Effector CD8-positive, alpha-beta T cell (primary cell): ENCODE measurements around the gene PALLD.
"Not testable (repeated sequence)": the region's sequence is repeated elsewhere in the genome, so short reads cannot be mapped to it uniquely, and the experiment has no call there.

Experiments
- DNase-seq: peaks from one replicate; lab custom pipeline; 2025; lab: John Stamatoyannopoulos, UW

The PALLD gene

GRCh38 chr4:168677063-168677462, 180.2 kb downstream of the PALLD start:
- DNase-seq = no peak

GRCh38 chr4:168677879-168678278, 181.0 kb downstream of the PALLD start:
- no peak for DNase-seq

GRCh38 chr4:168678751-168679366, 182.0 kb downstream of the PALLD start:
- no peak for DNase-seq

DNA sequence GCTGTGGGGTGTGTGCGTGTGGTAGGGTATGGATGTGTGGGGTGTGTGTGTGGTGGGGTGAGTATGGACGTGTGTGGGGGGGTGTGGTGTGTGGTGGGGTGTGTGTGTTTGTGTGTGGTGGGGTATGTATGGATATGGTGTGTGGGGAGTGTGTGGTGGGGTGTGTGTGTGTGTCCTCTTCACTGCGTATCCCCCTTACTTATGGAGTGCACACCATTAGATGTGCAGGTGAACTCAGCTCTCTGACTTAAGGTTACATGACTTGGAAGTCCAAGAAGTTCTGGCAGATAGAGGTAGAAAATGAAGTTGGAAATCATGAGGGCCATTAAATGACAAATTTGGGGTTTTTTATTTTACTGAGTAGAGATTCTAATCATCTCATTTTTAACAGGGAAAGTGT, 182.5 kb downstream of the PALLD start:
- DNase-seq = no peak

GRCh38 chr4:168679819-168680218, 183.0 kb downstream of the PALLD start:
- no peak for DNase-seq

GRCh38 chr4:168682898-168683500, 186.1 kb downstream of the PALLD start:
- DNase-seq = no peak

DNA sequence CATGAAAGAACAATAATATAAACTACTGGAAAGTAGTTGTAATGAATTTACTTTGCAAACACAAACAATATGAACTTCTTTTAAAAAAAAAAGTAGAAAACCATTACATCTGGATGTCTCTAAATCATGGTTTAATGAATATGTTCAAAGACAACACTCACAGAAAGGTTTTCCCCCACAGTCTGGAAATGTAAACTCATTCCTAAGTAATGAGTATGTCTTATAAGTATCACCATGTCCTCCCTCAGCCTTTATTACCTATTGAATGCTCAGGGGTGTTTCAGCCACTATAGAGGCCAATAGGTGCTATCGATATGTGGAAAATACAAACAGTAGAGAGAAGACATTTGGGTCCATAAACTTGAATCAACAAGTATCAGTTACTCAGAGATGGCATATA, 186.7 kb downstream of the PALLD start:
- DNase-seq = no peak

- no peak for DNase-seq
Measured at GRCh38 chr4:168685136-168685809, 188.4 kb downstream of the PALLD start.

DNA sequence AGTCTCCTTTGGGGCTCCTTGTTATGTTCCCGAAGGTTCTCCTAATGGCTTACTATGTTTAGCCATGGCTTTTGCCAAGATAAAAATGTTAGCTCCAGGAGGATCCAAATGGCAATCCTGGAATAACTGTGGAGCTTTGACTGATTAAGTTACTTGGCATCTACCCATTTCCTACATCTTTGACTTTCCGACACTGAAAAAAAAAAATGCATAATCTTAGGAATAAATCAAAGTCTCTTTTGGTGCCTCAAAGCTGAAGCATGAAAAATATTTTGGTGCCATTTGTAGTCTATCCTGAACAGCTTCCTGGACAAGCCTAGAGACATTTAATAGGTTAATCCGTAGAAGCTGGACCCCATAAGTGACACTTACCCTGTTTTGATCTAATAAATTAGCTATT, 191.7 kb downstream of the PALLD start:
- DNase-seq = no peak

DNA sequence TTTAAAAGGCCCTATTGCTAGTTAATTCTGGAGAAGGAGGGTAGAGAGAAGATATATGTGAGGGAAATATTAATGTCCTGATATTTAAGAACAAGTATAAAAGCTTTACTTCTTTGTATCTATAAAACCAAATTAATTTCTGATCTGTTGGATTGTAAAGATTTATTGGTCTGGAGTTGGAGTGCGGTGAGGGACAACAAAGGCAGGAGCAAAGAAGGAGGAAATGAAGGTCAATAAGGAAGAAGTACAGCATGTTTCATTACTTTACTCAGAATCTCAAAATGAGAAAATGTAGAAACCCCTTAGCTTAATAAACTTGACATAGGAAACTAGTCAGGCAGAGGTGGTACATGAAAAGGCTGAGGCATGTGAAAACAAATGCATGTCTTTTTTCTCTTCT, 192.9 kb downstream of the PALLD start:
- no peak for DNase-seq

- no peak for DNase-seq
Measured at GRCh38 chr4:168690199-168690598, 193.3 kb downstream of the PALLD start.

GRCh38 chr4:168691631-168692369, 194.9 kb downstream of the PALLD start:
- no peak for DNase-seq

GRCh38 chr4:168693750-168694490, 197.1 kb downstream of the PALLD start:
- DNase-seq = no peak

DNA sequence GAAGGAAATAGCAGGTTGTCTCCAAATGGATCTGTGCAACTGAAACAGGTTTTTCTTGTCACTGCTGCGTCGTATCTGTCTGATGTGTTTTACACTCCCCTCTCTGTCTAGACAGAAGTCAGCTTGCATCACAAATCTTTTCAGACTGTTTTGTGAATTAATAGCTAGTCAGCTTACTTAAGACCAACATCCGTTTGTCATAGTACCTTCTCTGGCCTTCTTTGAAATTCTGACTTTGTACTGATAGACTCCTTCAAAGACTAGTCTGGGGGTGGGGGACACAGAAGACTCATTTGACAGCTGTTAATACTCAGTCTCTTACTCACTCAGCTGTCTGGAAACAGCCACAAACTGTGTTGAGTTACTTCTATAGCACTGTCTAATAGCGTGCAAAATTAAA, 197.8 kb downstream of the PALLD start:
- DNase-seq = no peak

GRCh38 chr4:168695288-168695687, 198.4 kb downstream of the PALLD start:
- no peak for DNase-seq

- no peak for DNase-seq
Measured at GRCh38 chr4:168696280-168696679, 199.4 kb downstream of the PALLD start.

DNA sequence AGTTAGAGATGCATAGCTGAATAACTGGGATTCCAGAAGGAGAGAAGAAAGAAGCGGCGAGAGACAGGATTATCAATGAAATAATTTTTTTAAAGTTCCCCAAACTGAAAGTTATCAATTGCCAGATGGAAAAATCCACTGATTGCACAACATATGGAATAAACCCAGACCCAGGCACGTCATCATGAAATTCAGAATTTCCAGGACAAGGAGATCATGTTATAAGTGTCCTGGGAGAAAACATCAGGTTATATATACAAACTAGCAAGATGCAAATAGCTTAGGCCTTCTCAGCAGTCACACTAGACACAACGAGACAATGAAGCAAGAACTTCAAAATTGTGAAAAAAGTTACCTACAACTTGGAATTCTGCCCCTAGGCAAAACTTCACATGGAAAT, 200.0 kb downstream of the PALLD start:
- no peak for DNase-seq

GRCh38 chr4:168699224-168699878, 202.5 kb downstream of the PALLD start:
- no peak for DNase-seq

GRCh38 chr4:168701061-168701460, 204.2 kb downstream of the PALLD start:
- no peak for DNase-seq

GRCh38 chr4:168702581-168703087, 205.8 kb downstream of the PALLD start:
- not testable (repeated sequence) for DNase-seq

- no peak for DNase-seq
Measured at GRCh38 chr4:168705121-168705520, 208.3 kb downstream of the PALLD start.
